Epidermal melanocyte (primary cell): ENCODE data around the gene KRT39.
"Not testable (repeated sequence)": the region's sequence is repeated elsewhere in the genome, so short reads cannot be mapped to it uniquely, and the experiment has no call there.

Experiments used
- DNase-seq: peaks from one replicate; pipeline ENCODE4 v3.0.0; 2011; ENCODE audit warnings: low spot score; ENCODE audit not compliant: insufficient read length

Gene KRT39

GRCh38 chr17:40966848-40967247, at the start of gene KRT39:
TSS of gene KRT39 (minus strand) at chr17:40966948. CDS start at chr17:40966856, 92 bp downstream.
- DNase-seq, result no peak

GRCh38 chr17:41015454-41015853, 48.7 kb upstream of the KRT39 start:
- DNase-seq, result no peak

GRCh38 chr17:41013606-41014005, 46.9 kb upstream of the KRT39 start:
- DNase-seq, result no peak

GRCh38 chr17:41013181-41013580, 46.4 kb upstream of the KRT39 start:
- DNase-seq, result no peak

- DNase-seq, result no peak
These were observed 45.8 kb upstream of the KRT39 start for GRCh38 chr17:41012326-41013120.

GRCh38 chr17:41010441-41010840, 43.7 kb upstream of the KRT39 start:
- DNase-seq, result no peak

- no peak for DNase-seq
These were observed 43.2 kb upstream of the KRT39 start for GRCh38 chr17:41009936-41010335.

- no peak for DNase-seq
These were observed 42.6 kb upstream of the KRT39 start for GRCh38 chr17:41009301-41009760.

GRCh38 chr17:41008811-41009210, 42.1 kb upstream of the KRT39 start, which contains the start of gene KRTAP3-1:
TSS of gene KRTAP3-1 (minus strand) at chr17:41009128. CDS start at chr17:41009074, 54 bp downstream.
- no peak for DNase-seq

GRCh38 chr17:41004397-41004796, 37.6 kb upstream of the KRT39 start:
- DNase-seq, result no peak

GRCh38 chr17:41003926-41004325, 37.2 kb upstream of the KRT39 start:
- no peak for DNase-seq

- DNase-seq, result no peak
These were observed 36.1 kb upstream of the KRT39 start for GRCh38 chr17:41002814-41003213.

- no peak for DNase-seq
These were observed 35.0 kb upstream of the KRT39 start for GRCh38 chr17:41001795-41002194.

- DNase-seq, result not testable (repeated sequence)
These were observed 32.8 kb upstream of the KRT39 start, which contains the start of gene KRTAP3-2 for GRCh38 chr17:40999563-40999962. TSS of gene KRTAP3-2 (minus strand) at chr17:40999906. CDS start at chr17:40999853, 53 bp downstream.

- no peak for DNase-seq
These were observed 30.6 kb upstream of the KRT39 start for GRCh38 chr17:40997361-40997760.

- no peak for DNase-seq
These were observed 30.1 kb upstream of the KRT39 start for GRCh38 chr17:40996829-40997228.

- no peak for DNase-seq
These were observed 28.4 kb upstream of the KRT39 start for GRCh38 chr17:40995116-40995515.

GRCh38 chr17:40993839-40994238, 27.1 kb upstream of the KRT39 start, which contains the start of gene KRTAP3-3:
TSS of gene KRTAP3-3 (minus strand) at chr17:40994164. CDS start at chr17:40994097, 67 bp downstream.
- no peak for DNase-seq

GRCh38 chr17:40993084-40993483, 26.3 kb upstream of the KRT39 start:
- no peak for DNase-seq

GRCh38 chr17:40992666-40993065, 25.9 kb upstream of the KRT39 start:
- DNase-seq, result no peak

GRCh38 chr17:40986920-40987319, 20.2 kb upstream of the KRT39 start:
- DNase-seq, result no peak

GRCh38 chr17:40984226-40984625, 17.5 kb upstream of the KRT39 start, which contains the start of gene KRT40:
TSS of gene KRT40 (minus strand) at chr17:40984326. CDS start at chr17:40984273, 53 bp downstream.
- no peak for DNase-seq

GRCh38 chr17:40981115-40981514, 14.4 kb upstream of the KRT39 start:
- DNase-seq, result no peak
